AG20443 (cell line): ENCODE results near the gene MTUS2.

Experiments used
- DNase-seq: peaks from one replicate; pipeline ENCODE4 v3.0.0; 2012; ENCODE audit warnings: low spot score, mixed read lengths

MTUS2 gene

GRCh38 chr13:29484796-29485195 is 664.7 kb downstream of the MTUS2 start:
- DNase-seq, result no peak

DNA sequence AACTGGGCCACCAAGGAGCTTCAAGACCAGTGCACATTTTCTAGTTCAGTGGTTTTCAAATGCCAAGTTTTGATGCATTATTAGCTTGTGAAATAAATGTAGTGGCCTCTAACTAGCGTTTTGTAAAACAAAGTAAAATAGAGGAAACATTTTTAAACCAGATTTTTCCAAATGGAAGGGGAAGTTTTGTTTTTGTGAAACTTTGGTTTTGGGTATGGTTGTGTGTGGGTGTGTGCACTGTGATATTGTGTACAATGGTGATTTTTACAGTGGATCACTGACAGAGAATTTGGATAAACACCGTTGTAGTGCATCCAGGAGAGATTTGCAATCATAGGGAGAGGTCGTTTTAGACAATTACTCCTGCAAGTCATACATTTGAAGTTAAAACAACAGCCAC is 666.4 kb downstream of the MTUS2 start:
- DNase-seq, result no peak

- DNase-seq, result no peak
These were observed 667.6 kb downstream of the MTUS2 start for GRCh38 chr13:29487466-29488454.

- DNase-seq, result no peak
These were observed 669.8 kb downstream of the MTUS2 start for GRCh38 chr13:29489650-29490560.

- DNase-seq, result no peak
These were observed 670.4 kb downstream of the MTUS2 start for GRCh38 chr13:29490561-29490885.

- no peak for DNase-seq
These were observed 671.1 kb downstream of the MTUS2 start for GRCh38 chr13:29491248-29491647.

- no peak for DNase-seq
These were observed 673.7 kb downstream of the MTUS2 start for GRCh38 chr13:29493796-29494195.

DNA sequence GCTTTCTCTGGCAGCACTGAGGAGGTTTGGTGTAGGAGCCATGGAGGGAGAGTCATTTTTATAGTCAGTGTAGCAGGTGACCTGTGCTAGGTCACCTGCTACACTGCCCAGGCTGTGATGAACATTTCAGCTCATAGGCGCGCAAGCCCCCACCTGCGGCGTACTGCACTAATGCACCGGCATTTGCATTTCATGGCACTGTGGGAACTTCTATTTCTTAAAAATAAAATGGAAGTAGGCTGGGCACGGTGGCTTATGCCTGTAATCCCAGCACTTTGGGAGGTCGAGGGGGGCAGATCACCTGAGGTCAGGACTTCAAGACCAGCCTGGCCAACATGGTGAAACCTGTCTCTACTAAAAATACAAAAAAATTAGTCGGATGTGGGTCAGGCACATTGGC is 674.4 kb downstream of the MTUS2 start:
- no peak for DNase-seq

GRCh38 chr13:29496241-29496712 is 676.1 kb downstream of the MTUS2 start:
- no peak for DNase-seq

GRCh38 chr13:29497137-29497654 is 677.1 kb downstream of the MTUS2 start:
- DNase-seq, result no peak

- DNase-seq, result no peak
These were observed 678.4 kb downstream of the MTUS2 start for GRCh38 chr13:29498426-29499040.

DNA sequence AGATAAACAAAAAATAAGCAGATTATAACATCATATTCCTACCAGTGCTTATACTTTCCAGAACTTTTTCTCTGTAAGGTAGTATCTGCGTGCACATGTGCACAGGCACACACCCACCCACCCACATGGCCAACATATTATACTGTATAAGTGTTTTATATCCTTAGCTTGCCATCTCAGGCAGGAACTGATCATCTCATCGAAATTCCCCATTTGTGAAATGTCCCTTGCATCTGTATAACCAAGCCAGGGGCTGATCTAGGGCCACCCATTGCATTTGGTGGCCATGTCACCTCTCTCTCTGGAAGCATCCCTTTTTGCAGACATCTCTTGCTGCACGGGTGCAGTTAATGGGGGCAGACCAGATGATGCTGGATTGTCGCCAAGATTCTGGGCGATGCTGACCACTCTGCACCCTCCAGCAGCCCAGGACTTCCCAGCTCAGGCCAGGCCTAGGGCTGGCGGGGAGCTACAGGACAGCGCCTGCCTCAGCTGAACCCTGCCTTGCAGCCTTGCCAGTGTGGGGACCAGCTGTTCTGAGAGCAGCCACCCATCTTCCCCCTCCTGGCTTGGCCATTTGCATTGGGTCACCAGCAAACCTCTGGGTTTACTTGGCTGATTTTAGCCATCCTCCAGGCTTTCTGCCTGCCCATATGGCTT is 679.5 kb downstream of the MTUS2 start:
- DNase-seq, result no peak

DNA sequence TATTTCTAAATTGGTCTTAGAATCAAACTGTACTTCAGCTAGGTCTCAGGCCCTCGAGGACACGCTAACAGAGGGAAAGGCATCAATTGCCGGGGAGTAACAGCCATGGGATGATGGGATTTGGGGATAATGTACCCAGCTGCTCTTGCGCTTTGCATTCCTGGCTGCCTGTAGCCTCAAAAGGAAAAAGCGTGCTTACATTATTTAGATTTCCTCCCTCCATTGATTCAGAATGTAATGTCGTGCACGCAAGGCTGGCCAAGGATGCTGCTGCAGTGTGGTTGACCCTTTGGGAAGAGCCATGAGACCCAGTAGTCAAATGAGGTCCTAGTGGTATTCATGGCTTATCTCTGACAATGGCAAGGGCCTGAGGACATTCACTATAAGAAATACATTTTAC is 680.2 kb downstream of the MTUS2 start:
- DNase-seq, result no peak

DNA sequence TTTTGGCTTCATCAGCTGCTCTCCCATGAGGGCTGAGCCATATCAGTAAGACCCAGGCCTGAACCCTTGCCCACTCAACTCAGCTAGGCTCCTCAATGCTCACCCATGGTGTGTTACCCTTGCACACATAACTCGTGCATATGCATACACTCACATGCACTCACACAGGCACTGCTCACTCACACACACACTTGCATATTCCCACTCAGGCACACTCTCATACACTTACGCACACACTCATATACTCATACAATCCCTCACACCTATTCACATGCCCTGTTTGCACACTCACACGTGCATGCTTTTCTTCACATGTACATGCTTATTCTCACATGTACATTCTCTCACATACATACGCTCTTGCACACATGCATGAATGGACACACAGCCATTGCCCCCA is 681.5 kb downstream of the MTUS2 start:
- DNase-seq, result no peak

- no peak for DNase-seq
These were observed 682.4 kb downstream of the MTUS2 start for GRCh38 chr13:29502391-29503008.

GRCh38 chr13:29503041-29503837 is 683.1 kb downstream of the MTUS2 start:
- DNase-seq, result peak; percentile 90

- no peak for DNase-seq
These were observed 684.6 kb downstream of the MTUS2 start for GRCh38 chr13:29504691-29505090.

DNA sequence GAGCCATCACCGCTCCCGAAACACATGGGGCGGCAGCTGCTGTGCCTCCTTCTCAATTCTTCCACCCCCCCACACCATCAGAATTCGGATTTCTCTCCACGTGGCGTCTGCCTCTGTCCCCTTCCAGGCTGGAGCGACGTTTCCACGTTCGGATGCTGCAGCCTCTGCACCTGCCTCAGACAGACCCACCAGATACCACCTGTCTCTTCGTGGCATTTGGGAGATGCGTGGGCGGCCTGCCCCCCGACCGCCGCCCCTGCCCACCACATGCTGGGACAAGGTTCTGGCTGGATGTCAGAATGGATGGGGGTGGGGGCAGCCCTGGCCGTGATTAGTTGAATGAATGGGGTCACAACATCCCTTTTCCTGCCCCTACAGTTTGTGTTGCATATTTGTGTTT is 685.4 kb downstream of the MTUS2 start:
- DNase-seq, result no peak

- DNase-seq, result no peak
These were observed 685.8 kb downstream of the MTUS2 start for GRCh38 chr13:29505950-29506349.

DNA sequence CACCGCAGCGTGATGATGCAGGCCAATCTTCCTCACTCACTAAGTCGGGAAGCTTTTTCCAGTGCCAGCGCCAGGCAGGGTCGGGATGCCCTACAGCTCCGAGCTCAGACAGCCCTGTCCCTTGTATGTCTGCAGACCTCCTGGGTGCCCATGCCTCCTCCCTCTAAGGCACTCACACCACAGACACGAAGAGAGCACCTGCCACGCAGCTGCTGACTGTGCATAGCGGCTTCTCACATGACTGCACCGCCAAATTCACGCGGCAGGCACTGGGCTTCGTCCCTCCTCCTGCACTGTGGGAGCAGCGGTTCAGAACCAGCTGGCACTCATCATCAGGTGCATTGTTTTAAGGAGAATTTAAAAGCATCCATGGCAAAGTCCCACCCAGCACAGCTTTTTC is 687.2 kb downstream of the MTUS2 start:
- no peak for DNase-seq
